GM12874 (cell line): ENCODE results near the gene TMEM107.

Source experiments
- TF ChIP-seq, protein P1 (sequence below): IDR thresholded peaks from 2 replicates; pipeline ENCODE4 v1.5.1; 2011; ENCODE audit warnings: low read depth, mild to moderate bottlenecking, control low read depth, low read length, moderate library complexity; ENCODE audit not compliant: insufficient read depth

The TMEM107 gene

DNA sequence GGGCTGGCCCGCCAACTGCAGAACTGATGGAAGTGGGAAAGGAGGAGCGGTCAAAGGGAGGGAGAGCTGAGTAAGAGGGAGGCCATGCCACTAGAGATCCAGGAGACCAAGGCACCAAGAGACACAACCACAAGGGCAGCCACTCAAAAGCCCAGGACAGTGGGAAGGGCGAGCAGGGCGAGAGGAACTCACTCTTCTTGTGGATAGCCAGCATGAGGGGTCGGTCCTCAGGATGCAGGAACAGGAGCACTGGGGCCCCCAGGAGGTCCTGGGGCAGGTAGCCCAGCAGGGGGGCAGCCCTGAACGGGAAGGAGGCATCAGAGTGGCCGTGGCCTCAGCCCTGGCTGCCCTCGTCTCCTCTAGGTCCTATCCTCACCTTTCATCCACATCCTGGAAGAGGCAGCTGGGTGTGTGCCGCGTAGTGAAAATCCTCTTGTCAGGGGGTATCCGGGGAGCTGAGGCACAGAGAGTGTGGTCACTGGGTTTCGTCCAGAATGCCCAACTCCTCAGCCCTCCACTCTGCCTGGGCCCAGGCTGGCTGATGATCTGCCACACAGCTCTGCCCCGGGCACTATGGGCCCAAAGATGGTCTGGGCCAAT, 28.3 kb downstream of the TMEM107 start:
- TF ChIP-seq, protein P1, sequence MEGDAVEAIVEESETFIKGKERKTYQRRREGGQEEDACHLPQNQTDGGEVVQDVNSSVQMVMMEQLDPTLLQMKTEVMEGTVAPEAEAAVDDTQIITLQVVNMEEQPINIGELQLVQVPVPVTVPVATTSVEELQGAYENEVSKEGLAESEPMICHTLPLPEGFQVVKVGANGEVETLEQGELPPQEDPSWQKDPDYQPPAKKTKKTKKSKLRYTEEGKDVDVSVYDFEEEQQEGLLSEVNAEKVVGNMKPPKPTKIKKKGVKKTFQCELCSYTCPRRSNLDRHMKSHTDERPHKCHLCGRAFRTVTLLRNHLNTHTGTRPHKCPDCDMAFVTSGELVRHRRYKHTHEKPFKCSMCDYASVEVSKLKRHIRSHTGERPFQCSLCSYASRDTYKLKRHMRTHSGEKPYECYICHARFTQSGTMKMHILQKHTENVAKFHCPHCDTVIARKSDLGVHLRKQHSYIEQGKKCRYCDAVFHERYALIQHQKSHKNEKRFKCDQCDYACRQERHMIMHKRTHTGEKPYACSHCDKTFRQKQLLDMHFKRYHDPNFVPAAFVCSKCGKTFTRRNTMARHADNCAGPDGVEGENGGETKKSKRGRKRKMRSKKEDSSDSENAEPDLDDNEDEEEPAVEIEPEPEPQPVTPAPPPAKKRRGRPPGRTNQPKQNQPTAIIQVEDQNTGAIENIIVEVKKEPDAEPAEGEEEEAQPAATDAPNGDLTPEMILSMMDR: no peak

DNA sequence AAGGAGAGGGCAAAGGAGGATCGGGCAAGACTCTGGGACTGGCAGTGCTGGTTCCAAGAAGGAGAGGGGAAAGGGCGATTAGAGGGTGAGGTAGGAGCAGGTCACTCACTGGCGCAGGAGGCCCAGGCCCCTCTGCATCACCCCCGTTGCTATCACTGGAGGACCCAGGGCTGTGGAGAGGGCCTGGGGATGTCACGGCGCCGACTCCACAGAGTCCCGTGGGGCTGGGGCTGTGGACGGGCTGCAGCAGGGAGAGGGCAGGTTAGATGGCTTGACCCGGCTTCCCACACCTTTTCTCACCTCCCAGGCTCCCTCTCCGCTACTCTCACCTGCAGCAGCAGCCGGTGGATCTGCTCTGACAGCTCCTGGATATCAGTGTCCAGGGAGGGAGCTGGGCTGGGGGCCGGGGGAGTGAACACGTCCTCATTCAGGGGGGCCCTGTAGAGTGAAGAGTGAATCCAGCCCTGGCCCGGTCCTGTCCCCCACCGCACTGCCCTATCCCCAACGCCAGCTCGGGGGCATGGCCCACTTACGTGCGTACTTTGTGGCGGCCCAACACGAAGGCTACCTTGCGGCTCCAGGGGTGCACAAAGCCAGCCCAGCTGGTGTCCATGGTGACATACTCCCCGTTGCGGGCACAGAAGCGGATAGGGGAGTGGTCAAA, 28.9 kb downstream of the TMEM107 start:
- TF ChIP-seq, protein P1: no peak

DNA sequence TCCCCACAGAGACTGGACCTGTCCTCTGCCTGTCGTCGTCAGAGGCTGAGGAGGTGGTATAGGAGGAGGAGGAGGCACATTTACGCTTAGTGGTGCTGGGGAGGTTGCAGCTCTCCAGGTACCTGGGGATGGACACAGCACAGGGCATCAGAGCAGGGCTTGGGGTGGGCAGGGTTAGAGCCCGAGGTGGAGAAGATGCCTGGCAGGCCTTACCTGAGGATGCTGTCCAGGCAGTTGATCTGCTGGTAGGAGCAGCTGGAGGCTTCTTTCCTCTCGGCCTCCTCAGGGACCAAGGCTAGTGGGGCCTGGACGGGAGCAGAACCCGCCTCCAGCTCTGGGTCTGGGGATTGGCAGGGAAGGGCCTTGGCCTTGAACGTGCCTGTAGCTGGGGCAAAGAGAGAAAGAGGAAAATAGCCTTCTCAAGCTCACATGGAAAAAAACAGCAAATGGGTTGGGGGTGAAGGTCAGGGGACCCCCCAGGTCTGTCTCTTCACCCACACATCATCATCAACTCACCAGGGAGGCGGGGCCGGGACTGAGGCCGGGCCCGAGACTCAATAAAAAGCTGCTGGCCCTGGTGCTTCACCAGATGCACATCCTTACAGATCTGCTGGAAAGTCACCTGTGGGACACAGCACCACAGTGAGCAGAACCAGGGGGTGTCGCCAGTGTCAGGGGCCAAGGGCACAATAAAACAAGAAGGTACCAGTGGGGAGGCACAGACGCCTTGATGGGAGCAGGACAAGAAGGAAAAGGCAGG, 29.6 kb downstream of the TMEM107 start:
- TF ChIP-seq, protein P1: no peak

GRCh38 chr17:8145811-8146210, 30.4 kb downstream of the TMEM107 start:
- TF ChIP-seq, protein P1: no peak

- TF ChIP-seq, protein P1: no peak
These were observed 31.6 kb downstream of the TMEM107 start for GRCh38 chr17:8144401-8145231.

DNA sequence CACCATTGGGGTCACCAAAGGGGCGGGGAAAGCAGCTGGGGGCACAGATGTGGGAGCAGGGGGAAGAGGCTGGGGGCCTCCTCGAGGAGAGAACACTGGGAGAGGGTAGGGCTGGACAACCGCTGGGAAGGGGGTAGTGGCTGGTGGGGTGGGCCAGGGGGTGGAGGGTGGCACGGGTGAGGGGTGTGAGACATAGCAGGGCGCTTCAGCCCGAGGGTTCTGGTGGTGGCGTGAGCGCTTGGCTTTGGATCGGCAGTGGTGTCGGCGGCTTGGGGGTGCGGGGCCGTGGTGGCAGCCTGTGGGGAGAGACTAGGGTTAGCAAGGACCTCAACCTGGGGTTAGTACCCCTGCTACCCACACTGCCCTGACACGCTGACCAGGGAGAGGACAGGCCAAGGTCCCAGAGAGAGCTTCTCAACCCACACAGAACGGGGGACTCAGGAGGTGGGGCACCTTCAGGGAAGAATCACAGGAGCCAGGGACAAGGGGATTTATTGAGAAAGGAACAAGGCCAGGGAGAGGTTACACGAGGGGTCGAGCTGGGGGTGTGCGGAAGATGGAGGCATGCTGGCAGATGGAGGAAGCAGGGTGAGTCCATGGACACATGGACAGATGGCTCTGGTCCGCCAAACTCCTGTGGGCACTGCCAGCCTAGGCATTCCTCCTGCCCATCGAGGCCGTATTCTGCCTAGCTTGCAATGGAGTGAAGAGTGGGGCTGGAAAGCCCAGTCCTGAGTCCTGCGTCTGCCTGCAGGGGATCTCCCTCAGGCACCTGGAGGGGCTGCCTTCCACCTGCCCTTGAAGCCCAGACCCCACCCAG, 32.4 kb downstream of the TMEM107 start:
- TF ChIP-seq, protein P1: no peak
